ENCODE measurements around the gene SNX25.

SNX25 gene

GRCh38 chr4:185344743-185345538 lies 135.5 kb downstream of the SNX25 start:
- ChIA-PET POLR2A (no interaction called here), CTCF (no interaction called here)
- no peak overlapping the region for H3K4me3 ChIP-seq (ENCODE audit: low read depth, low read length)
- H3K9me3 ChIP-seq (ENCODE audit: control insufficient read depth, insufficient read depth, low read depth, low read length), result no peaks in the 10 kb centered on the region
- peaks cover 14 to 79% of the 10 kb centered on the region in 2 experiments; a peak in 2 of 3 replicates for H3K36me3 ChIP-seq (ENCODE audit: control insufficient read depth in 2 of 2, insufficient read depth in 1 of 2, low read length in 2 of 2)
- H3K27ac ChIP-seq (ENCODE audit: extremely low read depth, low read depth, low read length), result no peak overlapping the region
- no peak for TF ChIP-seq PRDM10 (tag by site-specific recombination; IDR thresholded peaks at IDR 0.05)
- TF ChIP-seq ZNF777 (tag by site-specific recombination; IDR thresholded peaks at IDR 0.05; ENCODE audit: borderline replicate concordance), result no peak
- no peak for TF ChIP-seq ELK4 (IDR thresholded peaks at IDR 0.05; ENCODE audit: borderline replicate concordance, low read depth, low read length)
- TF ChIP-seq ZBTB17 (tag by site-specific recombination; IDR thresholded peaks at IDR 0.05), result no peak
- H3K4me1 ChIP-seq (ENCODE audit: control insufficient read depth, insufficient read depth, low read length), result no peaks in the 10 kb centered on the region

- no peak overlapping the region for H3K4me3 ChIP-seq (ENCODE audit: low read depth, low read length)
- H3K36me3 ChIP-seq (ENCODE audit: control insufficient read depth in 2 of 2, insufficient read depth in 1 of 2, low read length in 2 of 2), result peaks cover 14 to 79% of the 10 kb centered on the region in 2 experiments; a peak in 2 of 3 replicates
- H3K27ac ChIP-seq (ENCODE audit: extremely low read depth, low read depth, low read length), result no peak overlapping the region
- POLR2A ChIA-PET, result no interaction called here
- CTCF ChIA-PET, result no interaction called here
- no peaks in the 10 kb centered on the region for H3K4me1 ChIP-seq (ENCODE audit: control insufficient read depth, insufficient read depth, low read length)
- no peaks in the 10 kb centered on the region for H3K9me3 ChIP-seq (ENCODE audit: control insufficient read depth, insufficient read depth, low read depth, low read length)
- TF ChIP-seq ZNF664 (tag by site-specific recombination; IDR thresholded peaks at IDR 0.05) (peak; percentile 95), ZNF423 (tag by site-specific recombination; IDR thresholded peaks at IDR 0.05) (no peak)
Observed at GRCh38 chr4:185346975-185347601, 137.7 kb downstream of the SNX25 start.

- Histone ChIP-seq H3K4me3 (ENCODE audit: low read depth, low read length) (no peak overlapping the region), H3K27ac (ENCODE audit: extremely low read depth, low read depth, low read length) (no peak overlapping the region), H3K36me3 (ENCODE audit: control insufficient read depth in 2 of 2, insufficient read depth in 1 of 2, low read length in 2 of 2) (peaks cover 8 to 80% of the 10 kb centered on the region in 2 experiments; a peak in 2 of 3 replicates), H3K4me1 (ENCODE audit: control insufficient read depth, insufficient read depth, low read length) (no peaks in the 10 kb centered on the region), H3K9me3 (ENCODE audit: control insufficient read depth, insufficient read depth, low read depth, low read length) (no peaks in the 10 kb centered on the region)
- POLR2A ChIA-PET, result no interaction called here
- TF ChIP-seq OSR2 (tag by site-specific recombination; IDR thresholded peaks at IDR 0.05) (no peak), SALL2 (tag by site-specific recombination; IDR thresholded peaks at IDR 0.05; ENCODE audit: borderline replicate concordance) (no peak), ZSCAN16 (tag by site-specific recombination; IDR thresholded peaks at IDR 0.05) (no peak)
- CTCF ChIA-PET, result interaction anchor here (0.7 kb wide), 1 partner anchor 1713 kb away, joined by 3 read pairs; no protein-coding TSS in a partner anchor
Observed at GRCh38 chr4:185351691-185352090, 142.3 kb downstream of the SNX25 start.

- no peaks in the 10 kb centered on the region for H3K9me3 ChIP-seq (ENCODE audit: control insufficient read depth, insufficient read depth, low read depth, low read length)
- H3K4me3 ChIP-seq (ENCODE audit: low read depth, low read length), result no peak overlapping the region
- H3K27ac ChIP-seq (ENCODE audit: extremely low read depth, low read depth, low read length), result no peak overlapping the region
- ChIA-PET POLR2A (no interaction called here), CTCF (no interaction called here)
- no peaks in the 10 kb centered on the region for H3K4me1 ChIP-seq (ENCODE audit: control insufficient read depth, insufficient read depth, low read length)
- peaks cover 8 to 80% of the 10 kb centered on the region in 2 experiments; a peak in 2 of 3 replicates for H3K36me3 ChIP-seq (ENCODE audit: control insufficient read depth in 2 of 2, insufficient read depth in 1 of 2, low read length in 2 of 2)
- TF ChIP-seq ZNF146 (tag by site-specific recombination; IDR thresholded peaks at IDR 0.05) (no peak), EGR2 (tag by site-specific recombination; IDR thresholded peaks at IDR 0.05; ENCODE audit: low read depth) (peak; percentile 54; the same call in 1 of the 2 replicates)
Observed at GRCh38 chr4:185352202-185352601, 142.8 kb downstream of the SNX25 start.
